Testis (tissue), 2 donors: ENCODE results near the gene MYO1E.

ENCODE experiments used
- CTCF ChIP-seq, 3 experiments: fragments of 450-650 bp in 2 of 3; fragments of 200-600 bp in 1 of 3; sonication (generic) in 1 of 3; IDR thresholded peaks; one replicate each; pipeline ENCODE4 v1.5.1; 2016 to 2019; ENCODE audit warnings: antibody characterized with exemption in 3 of 3, mild to moderate bottlenecking in 2 of 3, moderate library complexity in 1 of 3
- POLR2A ChIP-seq: fragments of 450-650 bp; IDR thresholded peaks from one replicate; pipeline ENCODE4 v1.6.1; 2017; ENCODE audit warnings: antibody characterized with exemption, mild to moderate bottlenecking, moderate library complexity

DNA sequence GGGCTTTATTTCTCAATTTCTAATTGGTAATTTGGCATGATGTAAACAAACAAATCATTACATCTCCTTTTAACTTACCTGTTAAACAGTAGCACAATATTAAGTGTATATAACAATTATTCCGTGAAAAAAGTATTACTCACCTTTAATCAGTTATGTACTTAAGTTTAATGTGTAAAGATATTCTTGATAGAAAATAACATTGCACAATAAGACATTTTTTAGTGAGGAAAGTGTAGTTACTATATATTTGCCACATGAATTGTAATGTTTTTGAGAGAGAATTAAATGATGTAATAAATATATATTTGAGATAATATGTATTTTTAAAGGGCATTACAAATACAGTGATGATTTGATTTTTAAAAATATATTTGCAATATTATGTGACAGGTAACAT is 278.6 kb downstream of the MYO1E start:
- TF ChIP-seq CTCF (IDR thresholded peaks at IDR 0.05) (no peak), POLR2A (no peak)
